Measurements from ENCODE around the gene TNFRSF4.
A peak's percentile ranks its signal among the peaks of the same experiment; 100 is the strongest.
"Not testable (repeated sequence)": the region's sequence is repeated elsewhere in the genome, so short reads cannot be mapped to it uniquely, and the experiment has no call there.

TNFRSF4 gene

GRCh38 chr1:1250786-1251284 lies 36.9 kb upstream of the TNFRSF4 start:
- H3K36me3 ChIP-seq (ENCODE audit: insufficient read depth, low read length) = peaks cover 9% of the 10 kb centered on the region
- H3K4me1 ChIP-seq (ENCODE audit: insufficient read depth, low read length) = no peaks in the 10 kb centered on the region
- no peak overlapping the region for H3K9ac ChIP-seq (ENCODE audit: low read depth, low read length)
- H3K9me3 ChIP-seq (ENCODE audit: control insufficient read depth, insufficient read depth, low read length) = no peaks in the 10 kb centered on the region

- H3K9ac ChIP-seq (ENCODE audit: low read depth, low read length); H3K36me3 ChIP-seq (ENCODE audit: insufficient read depth, low read length); H3K9me3 ChIP-seq (ENCODE audit: control insufficient read depth, insufficient read depth, low read length); H3K4me1 ChIP-seq (ENCODE audit: insufficient read depth, low read length): not testable (repeated sequence)
Observed at GRCh38 chr1:1248009-1248913, 34.3 kb upstream of the TNFRSF4 start.

- no peaks in the 10 kb centered on the region for H3K9me3 ChIP-seq (ENCODE audit: control insufficient read depth, insufficient read depth, low read length)
- H3K36me3 ChIP-seq (ENCODE audit: insufficient read depth, low read length) = no peaks in the 10 kb centered on the region
- H3K9ac ChIP-seq (ENCODE audit: low read depth, low read length) = no peak overlapping the region
- H3K4me1 ChIP-seq (ENCODE audit: insufficient read depth, low read length) = no peaks in the 10 kb centered on the region
Observed at GRCh38 chr1:1247341-1247913, 33.5 kb upstream of the TNFRSF4 start.

- H3K9me3 ChIP-seq (ENCODE audit: control insufficient read depth, insufficient read depth, low read length) = no peaks in the 10 kb centered on the region
- H3K36me3 ChIP-seq (ENCODE audit: insufficient read depth, low read length) = no peaks in the 10 kb centered on the region
- peak within 1 kb of the TSS; percentile 11; the same call in 1 of the 2 replicates for H3K9ac ChIP-seq (ENCODE audit: low read depth, low read length)
- H3K4me1 ChIP-seq (ENCODE audit: insufficient read depth, low read length) = no peaks in the 10 kb centered on the region
Observed at GRCh38 chr1:1246577-1247340, 32.8 kb upstream of the TNFRSF4 start, which contains the start of gene C1QTNF12. TSS of gene C1QTNF12 (minus strand) at chr1:1246722. CDS start at chr1:1246690, 32 bp downstream.

- Histone ChIP-seq H3K9ac (ENCODE audit: low read depth, low read length) (peak overlapping the region; percentile 11; the same call in 1 of the 2 replicates), H3K36me3 (ENCODE audit: insufficient read depth, low read length) (no peaks in the 10 kb centered on the region), H3K4me1 (ENCODE audit: insufficient read depth, low read length) (no peaks in the 10 kb centered on the region), H3K9me3 (ENCODE audit: control insufficient read depth, insufficient read depth, low read length) (no peaks in the 10 kb centered on the region)
Observed at GRCh38 chr1:1245817-1246576, 32.0 kb upstream of the TNFRSF4 start.

GRCh38 chr1:1245178-1245816 lies 31.3 kb upstream of the TNFRSF4 start:
- no peaks in the 10 kb centered on the region for H3K9me3 ChIP-seq (ENCODE audit: control insufficient read depth, insufficient read depth, low read length)
- H3K9ac ChIP-seq (ENCODE audit: low read depth, low read length) = no peak overlapping the region
- no peaks in the 10 kb centered on the region for H3K36me3 ChIP-seq (ENCODE audit: insufficient read depth, low read length)
- H3K4me1 ChIP-seq (ENCODE audit: insufficient read depth, low read length) = no peaks in the 10 kb centered on the region

GRCh38 chr1:1244192-1244811 lies 30.3 kb upstream of the TNFRSF4 start:
- Histone ChIP-seq H3K4me1 (ENCODE audit: insufficient read depth, low read length) (no peaks in the 10 kb centered on the region), H3K9ac (ENCODE audit: low read depth, low read length) (no peak overlapping the region), H3K36me3 (ENCODE audit: insufficient read depth, low read length) (no peaks in the 10 kb centered on the region), H3K9me3 (ENCODE audit: control insufficient read depth, insufficient read depth, low read length) (no peaks in the 10 kb centered on the region)

GRCh38 chr1:1243807-1244191 lies 29.8 kb upstream of the TNFRSF4 start:
- Histone ChIP-seq H3K36me3 (ENCODE audit: insufficient read depth, low read length) (no peaks in the 10 kb centered on the region), H3K4me1 (ENCODE audit: insufficient read depth, low read length) (no peaks in the 10 kb centered on the region), H3K9me3 (ENCODE audit: control insufficient read depth, insufficient read depth, low read length) (no peaks in the 10 kb centered on the region), H3K9ac (ENCODE audit: low read depth, low read length) (no peak overlapping the region)

GRCh38 chr1:1243266-1243660 lies 29.3 kb upstream of the TNFRSF4 start:
- H3K9me3 ChIP-seq (ENCODE audit: control insufficient read depth, insufficient read depth, low read length) = no peaks in the 10 kb centered on the region
- H3K4me1 ChIP-seq (ENCODE audit: insufficient read depth, low read length) = no peaks in the 10 kb centered on the region
- H3K36me3 ChIP-seq (ENCODE audit: insufficient read depth, low read length) = no peaks in the 10 kb centered on the region
- no peak overlapping the region for H3K9ac ChIP-seq (ENCODE audit: low read depth, low read length)

- H3K4me1 ChIP-seq (ENCODE audit: insufficient read depth, low read length) = no peaks in the 10 kb centered on the region; the same call in 1 of the 2 replicates
Observed at GRCh38 chr1:1242461-1243265, 28.7 kb upstream of the TNFRSF4 start.

GRCh38 chr1:1241588-1242219 lies 27.8 kb upstream of the TNFRSF4 start:
- no peaks in the 10 kb centered on the region for H3K36me3 ChIP-seq (ENCODE audit: insufficient read depth, low read length)
- peaks cover 4% of the 10 kb centered on the region; the same call in 1 of the 2 replicates for H3K4me1 ChIP-seq (ENCODE audit: insufficient read depth, low read length)
- H3K9ac ChIP-seq (ENCODE audit: low read depth, low read length) = no peak overlapping the region

More at GRCh38 chr1:1242461-1243265, 28.7 kb upstream of the TNFRSF4 start:
- Histone ChIP-seq H3K9me3 (ENCODE audit: control insufficient read depth, insufficient read depth, low read length) (no peaks in the 10 kb centered on the region), H3K9ac (ENCODE audit: low read depth, low read length) (no peak overlapping the region), H3K36me3 (ENCODE audit: insufficient read depth, low read length) (no peaks in the 10 kb centered on the region)

More at GRCh38 chr1:1241588-1242219, 27.8 kb upstream of the TNFRSF4 start:
- H3K9me3 ChIP-seq (ENCODE audit: control insufficient read depth, insufficient read depth, low read length) = no peaks in the 10 kb centered on the region

All from ES-I3 (cell line).